ENCODE results near the gene CTSD. TPM values are rescaled to one million over a fixed set of nuclear protein-coding genes. Genes with fewer than 3 reads are reported as not detected.

Gene CTSD
- total and polyA plus RNA-seq, 2 of the 8 experiments (the other 6 are each of a cell fraction or from before 2014, with no cell fraction given), result 169 to 173 TPM

GRCh38 chr11:1744137-1744886 is 19.4 kb downstream of the CTSD start:
- no peak overlapping the region for H2BK120ac ChIP-seq (replicated peaks; ENCODE audit: low read depth, low read length)
- no peak overlapping the region for H4K91ac ChIP-seq (replicated peaks; ENCODE audit: insufficient read length, low read length)
- FAIRE-seq (no peak), DNase-seq (ENCODE audit: low read depth in 1 of 2, low spot score in 2 of 2) (no peak)
- peaks cover 19% of the 10 kb centered on the region for H3K23me2 ChIP-seq (ENCODE audit: low read depth, low read length)
- H2BK20ac ChIP-seq (ENCODE audit: low read length), result no peak overlapping the region
- H3K36me3 ChIP-seq (ENCODE audit: control insufficient read depth in 2 of 4, insufficient read depth in 4 of 4, low read length in 3 of 4), result no peaks in the 10 kb centered on the region; a peak in 2 of 8 replicates
- peaks cover 0 to 5% of the 10 kb centered on the region in 2 experiments; a peak in 2 of 4 replicates for H3K9me3 ChIP-seq (ENCODE audit: insufficient read depth in 2 of 2, low read depth in 1 of 2, low read length in 1 of 2)
- H2AK5ac ChIP-seq (ENCODE audit: low read depth, low read length), result no peak overlapping the region
- H3K4me2 ChIP-seq (ENCODE audit: insufficient read depth in 1 of 2, low read depth in 2 of 2, low read length in 2 of 2), result no peak overlapping the region
- H3K4ac ChIP-seq (replicated peaks; ENCODE audit: insufficient read length, low read depth, low read length), result no peak overlapping the region
- H3K56ac ChIP-seq (replicated peaks; ENCODE audit: insufficient read length, low read depth, low read length), result no peak overlapping the region
- H3K4me1 ChIP-seq (replicated peaks in 1 of 4; ENCODE audit: control insufficient read depth in 3 of 4, insufficient read depth in 4 of 4, low read length in 3 of 4), result peaks cover 0 to 5% (median 1%) of the 10 kb centered on the region in 4 experiments; a peak in 5 of 7 replicates
- POLR2A ChIA-PET (ENCODE audit: partially characterized antibody), result no interaction called here
- H3K18ac ChIP-seq (ENCODE audit: extremely low read depth, low read length), result no peak overlapping the region
- no peak overlapping the region for H2BK5ac ChIP-seq (ENCODE audit: low read depth, low read length)
- no peak overlapping the region for H3K23ac ChIP-seq (ENCODE audit: insufficient read length)
- 91% methylated on average over 22 of the region's 23 CpGs; no CpG with 5 or more reads in 1 of the 2 experiments for WGBS, 2 experiments (ENCODE audit: extremely low coverage in 1 of 2, insufficient coverage in 1 of 2, insufficient read length in 1 of 2, insufficient replicate concordance in 2 of 2, low coverage in 1 of 2, low lambda C conversion rate in 2 of 2, missing lambda C conversion rate in 1 of 2)
- no peak overlapping the region for H2BK15ac ChIP-seq (ENCODE audit: low read length)
- no peak overlapping the region for H3K27ac ChIP-seq (ENCODE audit: low read depth, low read length)
- H3K14ac ChIP-seq (ENCODE audit: insufficient read length), result no peak overlapping the region
- no peak overlapping the region for H2AFZ ChIP-seq (ENCODE audit: low read length)
- H3K9ac ChIP-seq (replicated peaks in 1 of 4; ENCODE audit: extremely low read depth in 1 of 4, low read depth in 3 of 4, low read length in 3 of 4), result no peak overlapping the region
- H4K5ac ChIP-seq (ENCODE audit: insufficient read length, low read depth, low read length), result no peak overlapping the region
- H2BK12ac ChIP-seq (ENCODE audit: low read depth, low read length), result no peak overlapping the region
- H3K27me3 ChIP-seq (replicated peaks in 1 of 4; ENCODE audit: control insufficient read depth in 3 of 4, extremely low read depth in 1 of 4, insufficient read depth in 3 of 4, low read length in 3 of 4), result peaks cover 12 to 28% (median 20%) of the 10 kb centered on the region in 4 experiments; a peak in 6 of 7 replicates
- TF ChIP-seq SP2 (IDR thresholded peaks at IDR 0.05; ENCODE audit: low read length) (no peak), EZH2 (IDR thresholded peaks at IDR 0.05; ENCODE audit: low read depth, low read length, severe bottlenecking) (no peak), HDAC2 (IDR thresholded peaks at IDR 0.05; ENCODE audit: borderline replicate concordance in 1 of 2, low read depth in 2 of 2, low read length in 2 of 2) (no peak), RBBP5 (IDR thresholded peaks at IDR 0.05; ENCODE audit: borderline replicate concordance, low read depth, low read length) (no peak), ASH2L (IDR thresholded peaks at IDR 0.05; ENCODE audit: low read length) (no peak), SP4 (IDR thresholded peaks at IDR 0.05; ENCODE audit: low read length) (no peak), CBX5 (IDR thresholded peaks at IDR 0.05; ENCODE audit: low read depth, low read length) (no peak), HDAC6 (IDR thresholded peaks at IDR 0.05; ENCODE audit: low read depth, low read length) (no peak), KDM5A (IDR thresholded peaks at IDR 0.05; ENCODE audit: low read length) (no peak), CTCF (IDR thresholded peaks at IDR 0.05; ENCODE audit: control extremely low read depth in 1 of 3, insufficient read depth in 1 of 3, low read depth in 1 of 3, low read length in 3 of 3) (no peak)
- H3K4me3 ChIP-seq (ENCODE audit: extremely low read depth in 1 of 4, insufficient read depth in 2 of 4, low read depth in 3 of 4, low read length in 4 of 4), result no peak overlapping the region
- H4K20me1 ChIP-seq (replicated peaks in 1 of 2; ENCODE audit: control insufficient read depth in 1 of 2, insufficient read depth in 2 of 2, low read length in 2 of 2), result peaks cover 0 to 10% of the 10 kb centered on the region in 2 experiments
- H4K8ac ChIP-seq (ENCODE audit: extremely low read depth, insufficient read depth, low read length), result no peak overlapping the region
- H3K79me2 ChIP-seq (ENCODE audit: control insufficient read depth in 1 of 2, insufficient read depth in 2 of 2, low read length in 2 of 2), result no peaks in the 10 kb centered on the region
- no peaks in the 10 kb centered on the region for H3K79me1 ChIP-seq (ENCODE audit: low read depth, low read length)
- CTCF ChIA-PET (ENCODE audit: partially characterized antibody), result interaction anchor here (1.1 to 2.2 kb wide), 3 partner anchors 9 to 22 kb away, joined by 3 to 8 read pairs (median 4); no protein-coding TSS in a partner anchor
